DOHH2 (cell line): ENCODE measurements around the gene RNU2-63P.

ENCODE experiments used
- EZH2phosphoT487 ChIP-seq: fragments of 200-600 bp; sonication (generic); IDR thresholded peaks from 2 replicates; pipeline ENCODE4 v1.6.1; 2017; ENCODE audit warnings: borderline replicate concordance, mild to moderate bottlenecking, antibody characterized with exemption, low read length, moderate library complexity, mixed read lengths
- TF ChIP-seq, protein P1 (sequence below): fragments of 200-600 bp; sonication (generic); IDR thresholded peaks from one replicate; pipeline ENCODE4 v1.5.1; 2014; ENCODE audit warnings: antibody characterized with exemption, mild to moderate bottlenecking, low read depth, low read length; ENCODE audit not compliant: poor library complexity, severe bottlenecking

GRCh38 chr2:87995756-87996155 is 20.6 kb downstream of the RNU2-63P start:
- TF ChIP-seq, protein P1, sequence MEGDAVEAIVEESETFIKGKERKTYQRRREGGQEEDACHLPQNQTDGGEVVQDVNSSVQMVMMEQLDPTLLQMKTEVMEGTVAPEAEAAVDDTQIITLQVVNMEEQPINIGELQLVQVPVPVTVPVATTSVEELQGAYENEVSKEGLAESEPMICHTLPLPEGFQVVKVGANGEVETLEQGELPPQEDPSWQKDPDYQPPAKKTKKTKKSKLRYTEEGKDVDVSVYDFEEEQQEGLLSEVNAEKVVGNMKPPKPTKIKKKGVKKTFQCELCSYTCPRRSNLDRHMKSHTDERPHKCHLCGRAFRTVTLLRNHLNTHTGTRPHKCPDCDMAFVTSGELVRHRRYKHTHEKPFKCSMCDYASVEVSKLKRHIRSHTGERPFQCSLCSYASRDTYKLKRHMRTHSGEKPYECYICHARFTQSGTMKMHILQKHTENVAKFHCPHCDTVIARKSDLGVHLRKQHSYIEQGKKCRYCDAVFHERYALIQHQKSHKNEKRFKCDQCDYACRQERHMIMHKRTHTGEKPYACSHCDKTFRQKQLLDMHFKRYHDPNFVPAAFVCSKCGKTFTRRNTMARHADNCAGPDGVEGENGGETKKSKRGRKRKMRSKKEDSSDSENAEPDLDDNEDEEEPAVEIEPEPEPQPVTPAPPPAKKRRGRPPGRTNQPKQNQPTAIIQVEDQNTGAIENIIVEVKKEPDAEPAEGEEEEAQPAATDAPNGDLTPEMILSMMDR = peak; percentile 6
- TF ChIP-seq EZH2phosphoT487 = no peak
